ENCODE data around the gene ZNHIT2. TPM values are rescaled to one million over a fixed set of nuclear protein-coding genes. Genes with fewer than 3 reads are reported as not detected.

ZNHIT2 gene
- total and polyA plus RNA-seq, 2 of the 13 experiments (the other 11 are each of a cell fraction or from before 2014, with no cell fraction given): 1.1 to 6.5 TPM

- peak; percentile 49; the same call in 1 of the 2 replicates for TF ChIP-seq FOXK1 (CRISPR knock-in tag; IDR thresholded peaks at IDR 0.05; ENCODE audit: borderline replicate concordance, low read depth)
- no peak for TF ChIP-seq ZNF567 (CRISPR knock-in tag; IDR thresholded peaks at IDR 0.05; ENCODE audit: borderline replicate concordance)
- no peak for TF ChIP-seq CSRNP2 (CRISPR knock-in tag; conservative IDR thresholded peaks at IDR 0.05; ENCODE audit: low read depth)
- TF ChIP-seq TOPORS (CRISPR knock-in tag; IDR thresholded peaks at IDR 0.05): no peak
- peak; percentile 90 for TF ChIP-seq SALL1 (CRISPR knock-in tag; IDR thresholded peaks at IDR 0.05)
- TF ChIP-seq ZSCAN21 (CRISPR knock-in tag; IDR thresholded peaks at IDR 0.05; ENCODE audit: borderline replicate concordance): no peak
- TF ChIP-seq, protein P1, sequence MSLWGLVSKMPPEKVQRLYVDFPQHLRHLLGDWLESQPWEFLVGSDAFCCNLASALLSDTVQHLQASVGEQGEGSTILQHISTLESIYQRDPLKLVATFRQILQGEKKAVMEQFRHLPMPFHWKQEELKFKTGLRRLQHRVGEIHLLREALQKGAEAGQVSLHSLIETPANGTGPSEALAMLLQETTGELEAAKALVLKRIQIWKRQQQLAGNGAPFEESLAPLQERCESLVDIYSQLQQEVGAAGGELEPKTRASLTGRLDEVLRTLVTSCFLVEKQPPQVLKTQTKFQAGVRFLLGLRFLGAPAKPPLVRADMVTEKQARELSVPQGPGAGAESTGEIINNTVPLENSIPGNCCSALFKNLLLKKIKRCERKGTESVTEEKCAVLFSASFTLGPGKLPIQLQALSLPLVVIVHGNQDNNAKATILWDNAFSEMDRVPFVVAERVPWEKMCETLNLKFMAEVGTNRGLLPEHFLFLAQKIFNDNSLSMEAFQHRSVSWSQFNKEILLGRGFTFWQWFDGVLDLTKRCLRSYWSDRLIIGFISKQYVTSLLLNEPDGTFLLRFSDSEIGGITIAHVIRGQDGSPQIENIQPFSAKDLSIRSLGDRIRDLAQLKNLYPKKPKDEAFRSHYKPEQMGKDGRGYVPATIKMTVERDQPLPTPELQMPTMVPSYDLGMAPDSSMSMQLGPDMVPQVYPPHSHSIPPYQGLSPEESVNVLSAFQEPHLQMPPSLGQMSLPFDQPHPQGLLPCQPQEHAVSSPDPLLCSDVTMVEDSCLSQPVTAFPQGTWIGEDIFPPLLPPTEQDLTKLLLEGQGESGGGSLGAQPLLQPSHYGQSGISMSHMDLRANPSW (CRISPR knock-in tag; IDR thresholded peaks at IDR 0.05; ENCODE audit: borderline replicate concordance): no peak
- TF ChIP-seq ZBED4 (CRISPR knock-in tag; IDR thresholded peaks at IDR 0.05; ENCODE audit: borderline replicate concordance): peak; percentile 45; the same call in 1 of the 2 replicates
- no peak for TF ChIP-seq PAWR (CRISPR knock-in tag; IDR thresholded peaks at IDR 0.05; ENCODE audit: borderline replicate concordance)
- TF ChIP-seq KAT7 (CRISPR knock-in tag; IDR thresholded peaks at IDR 0.05; ENCODE audit: borderline replicate concordance): no peak
- no peak for TF ChIP-seq CCAR2 (optimal IDR thresholded peaks at IDR 0.05; ENCODE audit: low read depth, low read length)
- TF ChIP-seq NR3C1 (CRISPR knock-in tag; IDR thresholded peaks at IDR 0.05): no peak
- TF ChIP-seq HMG20B (CRISPR knock-in tag; conservative IDR thresholded peaks at IDR 0.05): peak; percentile 59; the same call in 1 of the 2 replicates
- no peak for TF ChIP-seq ZNF17 (CRISPR knock-in tag; IDR thresholded peaks at IDR 0.05)
- TF ChIP-seq ZFP82 (CRISPR knock-in tag; IDR thresholded peaks at IDR 0.05; ENCODE audit: borderline replicate concordance): no peak
- no peak for TF ChIP-seq ARNT2 (CRISPR knock-in tag; IDR thresholded peaks at IDR 0.05; ENCODE audit: low read depth)
- TF ChIP-seq KMT2A (CRISPR knock-in tag; IDR thresholded peaks at IDR 0.05): no peak
These were observed 48.2 kb upstream of the ZNHIT2 start (continued) for GRCh38 chr11:65165410-65166317.
